C4-2B (cell line): ENCODE data around the gene TFG.

Experiments
- ZFX ChIP-seq: fragments of 450-650 bp; IDR thresholded peaks from 2 replicates; pipeline ENCODE4 v1.6.1; 2017
- TF ChIP-seq, protein P1 (sequence below): fragments of 450-650 bp; conservative IDR thresholded peaks from 2 replicates; pipeline ENCODE4 v1.5.1; 2017; ENCODE audit warnings: mild to moderate bottlenecking

- TF ChIP-seq, protein P1, sequence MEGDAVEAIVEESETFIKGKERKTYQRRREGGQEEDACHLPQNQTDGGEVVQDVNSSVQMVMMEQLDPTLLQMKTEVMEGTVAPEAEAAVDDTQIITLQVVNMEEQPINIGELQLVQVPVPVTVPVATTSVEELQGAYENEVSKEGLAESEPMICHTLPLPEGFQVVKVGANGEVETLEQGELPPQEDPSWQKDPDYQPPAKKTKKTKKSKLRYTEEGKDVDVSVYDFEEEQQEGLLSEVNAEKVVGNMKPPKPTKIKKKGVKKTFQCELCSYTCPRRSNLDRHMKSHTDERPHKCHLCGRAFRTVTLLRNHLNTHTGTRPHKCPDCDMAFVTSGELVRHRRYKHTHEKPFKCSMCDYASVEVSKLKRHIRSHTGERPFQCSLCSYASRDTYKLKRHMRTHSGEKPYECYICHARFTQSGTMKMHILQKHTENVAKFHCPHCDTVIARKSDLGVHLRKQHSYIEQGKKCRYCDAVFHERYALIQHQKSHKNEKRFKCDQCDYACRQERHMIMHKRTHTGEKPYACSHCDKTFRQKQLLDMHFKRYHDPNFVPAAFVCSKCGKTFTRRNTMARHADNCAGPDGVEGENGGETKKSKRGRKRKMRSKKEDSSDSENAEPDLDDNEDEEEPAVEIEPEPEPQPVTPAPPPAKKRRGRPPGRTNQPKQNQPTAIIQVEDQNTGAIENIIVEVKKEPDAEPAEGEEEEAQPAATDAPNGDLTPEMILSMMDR = no peak
- no peak for TF ChIP-seq ZFX
Observed at GRCh38 chr3:100709842-100710260, 557 bp downstream of the TFG start.
